Activated CD8-positive, alpha-beta T cell treated with anti-CD3 and anti-CD28 coated beads for 36 hours (primary cell): Measurements from ENCODE around the gene NRG4. TPM values are rescaled to one million over a fixed set of nuclear protein-coding genes. Genes with fewer than 3 reads are reported as not detected.
A peak's percentile ranks its signal among the peaks of the same experiment; 100 is the strongest.

ENCODE experiments used
- ATAC-seq: fragments of 200-7000 bp; cut with Tn5 transposase; one replicate; pipeline ENCODE4 v1.10.0; 2021; ENCODE audit warnings: mild to moderate bottlenecking, moderate library complexity
- CTCF ChIA-PET: fragments of 350-600 bp; sonication (Branson Sonifier 250); formaldehyde crosslinking; loops from one replicate; lab custom pipeline; 2021; ENCODE audit warnings: antibody characterized with exemption; lab: Charles Lee
- POLR2A ChIA-PET: fragments of 350-600 bp; sonication (Branson Sonifier 250); formaldehyde crosslinking; loops from one replicate; lab custom pipeline; 2021; ENCODE audit warnings: antibody characterized with exemption; lab: Charles Lee
- DNase-seq: peaks from one replicate; pipeline ENCODE4 v3.0.0-alpha.2; 2020
- H3K27ac Mint-ChIP-seq: one replicate; pipeline ENCODE4 v1.8.0; 2021; ENCODE audit warnings: mild to moderate bottlenecking, mixed read lengths
- H3K27me3 Mint-ChIP-seq: one replicate; pipeline ENCODE4 v1.8.0; 2021; ENCODE audit warnings: mixed read lengths
- H3K36me3 Mint-ChIP-seq: one replicate; pipeline ENCODE4 v1.8.0; 2021; ENCODE audit warnings: low read depth, mixed read lengths
- H3K4me1 Mint-ChIP-seq: one replicate; pipeline ENCODE4 v1.8.0; 2021; ENCODE audit warnings: low read depth, mixed read lengths
- H3K4me3 Mint-ChIP-seq: one replicate; pipeline ENCODE4 v1.8.0; 2021; ENCODE audit warnings: mild to moderate bottlenecking, moderate library complexity, mixed read lengths
- H3K9me3 Mint-ChIP-seq: one replicate; pipeline ENCODE4 v1.8.0; 2021; ENCODE audit warnings: mixed read lengths
- CTCF ChIP-seq: fragments of 200-600 bp; IDR thresholded peaks from one replicate; pipeline ENCODE4 v1.8.0; 2022; ENCODE audit warnings: antibody characterized with exemption, mild to moderate bottlenecking
- intact Hi-C: fragments of 100-400 bp; cut with micrococcal nuclease; formaldehyde crosslinking; loops from one replicate; pipeline ENCODE4 v1.10.0; 2022
- total RNA-seq, 2 experiments: library from RNA; stranded (reverse); gene quantifications; one replicate each; pipeline ENCODE4 v1.2.3, GENCODE V29; 2021

Gene NRG4
- total RNA-seq, 2 experiments from 2014 or later: not detected

- peaks cover 47% of the 10 kb centered on the region for H3K36me3 Mint-ChIP-seq
- TF ChIP-seq CTCF: no peak
- no peaks in the 10 kb centered on the region for H3K27me3 Mint-ChIP-seq
- ChIA-PET POLR2A (interaction anchor here (0.8 kb wide), 1 partner anchor 25 kb away, joined by 3 read pairs; the partner anchor contains the start of gene FBXO22), CTCF (interaction anchor here (1.4 to 2.4 kb wide), 2 partner anchors 119 to 128 kb away, joined by 4 to 7 read pairs; no protein-coding TSS in a partner anchor)
- no peak overlapping the region for H3K4me3 Mint-ChIP-seq
- H3K27ac Mint-ChIP-seq: no peak overlapping the region
- peaks cover 38% of the 10 kb centered on the region for H3K4me1 Mint-ChIP-seq
- intact Hi-C loops: no loop called here
- no peaks in the 10 kb centered on the region for H3K9me3 Mint-ChIP-seq
- DNase-seq (no peak), ATAC-seq (no peak)
These were observed 83.3 kb downstream of the NRG4 start for GRCh38 chr15:75928680-75929608.

GRCh38 chr15:75927601-75928000 lies 84.6 kb downstream of the NRG4 start:
- Mint-ChIP-seq H3K36me3 (peaks cover 44% of the 10 kb centered on the region), H3K4me3 (no peak overlapping the region), H3K27me3 (no peaks in the 10 kb centered on the region), H3K4me1 (peaks cover 45% of the 10 kb centered on the region), H3K27ac (no peak overlapping the region), H3K9me3 (no peaks in the 10 kb centered on the region)
- CTCF ChIA-PET: interaction anchor here (0.7 to 2.4 kb wide), 2 partner anchors 18 to 117 kb away, joined by 3 to 7 read pairs; no protein-coding TSS in a partner anchor
- POLR2A ChIA-PET: no interaction called here
- peak; percentile 24 for ATAC-seq
- no peak for DNase-seq
- intact Hi-C loops: no loop called here
- TF ChIP-seq CTCF: no peak

GRCh38 chr15:75926931-75927330 lies 85.3 kb downstream of the NRG4 start:
- peaks cover 50% of the 10 kb centered on the region for H3K4me1 Mint-ChIP-seq
- H3K4me3 Mint-ChIP-seq: no peak overlapping the region
- intact Hi-C loops: no loop called here
- no peaks in the 10 kb centered on the region for H3K9me3 Mint-ChIP-seq
- ATAC-seq (no peak), DNase-seq (no peak)
- no peaks in the 10 kb centered on the region for H3K27me3 Mint-ChIP-seq
- CTCF ChIA-PET: no interaction called here
- peaks cover 41% of the 10 kb centered on the region for H3K36me3 Mint-ChIP-seq
- peak overlapping the region; percentile 25 for H3K27ac Mint-ChIP-seq
- no peak for TF ChIP-seq CTCF
- POLR2A ChIA-PET: no interaction called here

- intact Hi-C loops: no loop called here
- no peak overlapping the region for H3K4me3 Mint-ChIP-seq
- H3K36me3 Mint-ChIP-seq: peaks cover 33% of the 10 kb centered on the region
- no peaks in the 10 kb centered on the region for H3K27me3 Mint-ChIP-seq
- ChIA-PET POLR2A (no interaction called here), CTCF (no interaction called here)
- no peaks in the 10 kb centered on the region for H3K9me3 Mint-ChIP-seq
- peaks cover 48% of the 10 kb centered on the region for H3K4me1 Mint-ChIP-seq
- ATAC-seq (no peak), DNase-seq (no peak)
- H3K27ac Mint-ChIP-seq: no peak overlapping the region
- no peak for TF ChIP-seq CTCF
These were observed 86.8 kb downstream of the NRG4 start for GRCh38 chr15:75925440-75925839.

- Mint-ChIP-seq H3K9me3 (no peaks in the 10 kb centered on the region), H3K4me1 (peaks cover 41% of the 10 kb centered on the region), H3K36me3 (peaks cover 31% of the 10 kb centered on the region), H3K4me3 (no peak overlapping the region), H3K27ac (no peak overlapping the region), H3K27me3 (no peaks in the 10 kb centered on the region)
- no peak for TF ChIP-seq CTCF
- CTCF ChIA-PET: no interaction called here
- POLR2A ChIA-PET: no interaction called here
- intact Hi-C loops: no loop called here
- ATAC-seq: no peak
- no peak for DNase-seq
These were observed 87.6 kb downstream of the NRG4 start for GRCh38 chr15:75924576-75924975.
